Measurements from ENCODE around the gene DIS3L2. TPM values are rescaled to one million over a fixed set of nuclear protein-coding genes. Genes with fewer than 3 reads are reported as not detected.

DIS3L2 gene
- total RNA-seq, 2 experiments from 2014 or later: 20.2 to 20.6 TPM

DNA sequence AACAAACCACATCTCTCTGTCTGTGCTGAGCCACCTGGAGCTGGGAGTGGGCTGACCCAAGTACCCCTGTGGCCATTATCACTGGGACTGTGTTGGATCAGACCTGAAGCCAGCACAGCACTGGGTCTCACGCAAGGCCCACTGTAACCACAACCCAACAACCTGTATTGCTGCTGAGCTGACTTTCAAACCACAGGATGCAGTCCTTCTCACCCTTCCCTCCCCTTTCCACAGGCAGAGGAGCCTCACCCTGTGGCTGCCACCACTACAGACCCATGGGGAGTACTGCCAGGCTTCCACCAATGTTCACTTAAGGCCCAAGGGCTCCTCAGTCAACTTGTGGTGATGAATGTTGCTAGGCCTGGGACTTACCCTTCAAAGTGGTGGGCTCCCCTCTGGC lies 135.7 kb downstream of the DIS3L2 start:
- Histone ChIP-seq H3K4me2 (ENCODE audit: low read length) (no peak overlapping the region), H4K20me1 (ENCODE audit: insufficient read depth, low read length) (no peaks in the 10 kb centered on the region), H2AFZ (ENCODE audit: low read length) (no peak overlapping the region), H3K79me2 (ENCODE audit: insufficient read depth, low read depth, low read length) (no peaks in the 10 kb centered on the region), H3K36me3 (ENCODE audit: insufficient read depth, low read length) (peaks cover 8% of the 10 kb centered on the region; the same call in 1 of the 2 replicates), H3K27ac (ENCODE audit: low read depth, low read length, poor library complexity, severe bottlenecking) (no peak overlapping the region), H3K4me1 (ENCODE audit: insufficient read depth, low read length, poor library complexity, severe bottlenecking) (peaks cover 7% of the 10 kb centered on the region), H3K4me3 (ENCODE audit: low read depth, low read length, poor library complexity, severe bottlenecking) (no peak overlapping the region), H3K9me3 (ENCODE audit: low read length) (0 out of 2 replicates have a peak, but pooled peaks cover 5% of the 10 kb centered on the region), H3K9me2 (ENCODE audit: insufficient read depth, low read length) (no peaks in the 10 kb centered on the region)
- BruUV-seq (replicated peaks): no TSS peak
- no peak for DNase-seq (ENCODE audit: low spot score)
- ChIA-PET CTCF (ENCODE audit: unreplicated experiment) (no interaction called here), POLR2A (no interaction called here)
- intact Hi-C loops (cut with micrococcal nuclease; ENCODE audit: unreplicated experiment): no loop called here
- no peak for TF ChIP-seq EZH2phosphoT487 (IDR thresholded peaks at IDR 0.05; ENCODE audit: borderline replicate concordance, low read depth, low read length)
- TF ChIP-seq, protein P1, sequence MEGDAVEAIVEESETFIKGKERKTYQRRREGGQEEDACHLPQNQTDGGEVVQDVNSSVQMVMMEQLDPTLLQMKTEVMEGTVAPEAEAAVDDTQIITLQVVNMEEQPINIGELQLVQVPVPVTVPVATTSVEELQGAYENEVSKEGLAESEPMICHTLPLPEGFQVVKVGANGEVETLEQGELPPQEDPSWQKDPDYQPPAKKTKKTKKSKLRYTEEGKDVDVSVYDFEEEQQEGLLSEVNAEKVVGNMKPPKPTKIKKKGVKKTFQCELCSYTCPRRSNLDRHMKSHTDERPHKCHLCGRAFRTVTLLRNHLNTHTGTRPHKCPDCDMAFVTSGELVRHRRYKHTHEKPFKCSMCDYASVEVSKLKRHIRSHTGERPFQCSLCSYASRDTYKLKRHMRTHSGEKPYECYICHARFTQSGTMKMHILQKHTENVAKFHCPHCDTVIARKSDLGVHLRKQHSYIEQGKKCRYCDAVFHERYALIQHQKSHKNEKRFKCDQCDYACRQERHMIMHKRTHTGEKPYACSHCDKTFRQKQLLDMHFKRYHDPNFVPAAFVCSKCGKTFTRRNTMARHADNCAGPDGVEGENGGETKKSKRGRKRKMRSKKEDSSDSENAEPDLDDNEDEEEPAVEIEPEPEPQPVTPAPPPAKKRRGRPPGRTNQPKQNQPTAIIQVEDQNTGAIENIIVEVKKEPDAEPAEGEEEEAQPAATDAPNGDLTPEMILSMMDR (conservative IDR thresholded peaks at IDR 0.05; ENCODE audit: low read length): no peak

DNA sequence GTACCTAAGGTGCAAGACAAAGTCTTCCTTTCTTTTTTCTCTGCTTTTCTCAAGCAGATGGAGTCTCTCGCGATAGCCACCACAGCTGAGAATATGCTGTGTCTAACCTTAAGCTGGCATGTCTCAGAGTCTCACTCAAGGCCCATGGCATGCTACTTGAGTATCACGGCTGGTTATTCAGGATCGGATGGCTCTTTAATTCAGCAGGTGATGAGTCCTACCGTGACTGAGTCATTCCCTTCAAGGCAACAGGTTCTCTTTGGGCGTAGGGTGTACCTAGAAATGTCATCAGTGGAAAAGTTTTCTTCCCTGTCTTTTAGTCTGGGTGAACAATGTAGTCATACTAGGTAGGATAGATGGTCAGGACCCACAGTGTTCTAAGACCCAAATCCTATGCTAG lies 136.2 kb downstream of the DIS3L2 start:
- intact Hi-C loops (cut with micrococcal nuclease; ENCODE audit: unreplicated experiment): no loop called here
- no peak overlapping the region for H3K27ac ChIP-seq (ENCODE audit: low read depth, low read length, poor library complexity, severe bottlenecking)
- H3K79me2 ChIP-seq (ENCODE audit: insufficient read depth, low read depth, low read length): no peaks in the 10 kb centered on the region
- DNase-seq (ENCODE audit: low spot score): no peak
- no peak overlapping the region for H3K4me3 ChIP-seq (ENCODE audit: low read depth, low read length, poor library complexity, severe bottlenecking)
- H3K36me3 ChIP-seq (ENCODE audit: insufficient read depth, low read length): peaks cover 8% of the 10 kb centered on the region; the same call in 1 of the 2 replicates
- no peak for TF ChIP-seq EZH2phosphoT487 (IDR thresholded peaks at IDR 0.05; ENCODE audit: borderline replicate concordance, low read depth, low read length)
- TF ChIP-seq, protein P1 (conservative IDR thresholded peaks at IDR 0.05; ENCODE audit: low read length): no peak
- no peak overlapping the region for H3K4me2 ChIP-seq (ENCODE audit: low read length)
- CTCF ChIA-PET (ENCODE audit: unreplicated experiment): no interaction called here
- H3K4me1 ChIP-seq (ENCODE audit: insufficient read depth, low read length, poor library complexity, severe bottlenecking): peaks cover 12% of the 10 kb centered on the region
- H2AFZ ChIP-seq (ENCODE audit: low read length): no peak overlapping the region
- H3K9me3 ChIP-seq (ENCODE audit: low read length): 0 out of 2 replicates have a peak, but pooled peaks cover 5% of the 10 kb centered on the region
- no peaks in the 10 kb centered on the region for H3K9me2 ChIP-seq (ENCODE audit: insufficient read depth, low read length)
- POLR2A ChIA-PET: no interaction called here
- no TSS peak for BruUV-seq (replicated peaks)
- no peaks in the 10 kb centered on the region for H4K20me1 ChIP-seq (ENCODE audit: insufficient read depth, low read length)

GRCh38 chr2:232102380-232102779 lies 140.9 kb downstream of the DIS3L2 start:
- Histone ChIP-seq H3K27ac (ENCODE audit: low read depth, low read length, poor library complexity, severe bottlenecking) (no peak overlapping the region), H3K79me2 (ENCODE audit: insufficient read depth, low read depth, low read length) (no peaks in the 10 kb centered on the region), H3K9me3 (ENCODE audit: low read length) (peaks cover 12% of the 10 kb centered on the region; the same call in 1 of the 2 replicates), H3K9me2 (ENCODE audit: insufficient read depth, low read length) (no peaks in the 10 kb centered on the region), H3K4me3 (ENCODE audit: low read depth, low read length, poor library complexity, severe bottlenecking) (peak overlapping the region; percentile 14), H3K4me1 (ENCODE audit: insufficient read depth, low read length, poor library complexity, severe bottlenecking) (peaks cover 15% of the 10 kb centered on the region), H3K36me3 (ENCODE audit: insufficient read depth, low read length) (peaks cover under 1% of the 10 kb centered on the region; the same call in 1 of the 2 replicates), H3K4me2 (ENCODE audit: low read length) (peak overlapping the region; percentile 44), H2AFZ (ENCODE audit: low read length) (no peak overlapping the region), H4K20me1 (ENCODE audit: insufficient read depth, low read length) (no peaks in the 10 kb centered on the region)
- POLR2A ChIA-PET: interaction anchor here (0.9 kb wide), 1 partner anchor 44 kb away, joined by 3 read pairs; no protein-coding TSS in a partner anchor
- DNase-seq (ENCODE audit: low spot score): peak; percentile 36
- intact Hi-C loops (cut with micrococcal nuclease; ENCODE audit: unreplicated experiment): no loop called here
- BruUV-seq (replicated peaks): TSS peak; percentile 42
- no peak for TF ChIP-seq EZH2phosphoT487 (IDR thresholded peaks at IDR 0.05; ENCODE audit: borderline replicate concordance, low read depth, low read length)
- TF ChIP-seq, protein P1 (conservative IDR thresholded peaks at IDR 0.05; ENCODE audit: low read length): no peak
- CTCF ChIA-PET (ENCODE audit: unreplicated experiment): no interaction called here

All from OCI-LY7 (cell line).